NCI-H510A (cell line): ENCODE results near the gene NQO2.

Source experiments
- DNase-seq: peaks from one replicate; lab custom pipeline; 2025; lab: John Stamatoyannopoulos, UW

The NQO2 gene, protein sequence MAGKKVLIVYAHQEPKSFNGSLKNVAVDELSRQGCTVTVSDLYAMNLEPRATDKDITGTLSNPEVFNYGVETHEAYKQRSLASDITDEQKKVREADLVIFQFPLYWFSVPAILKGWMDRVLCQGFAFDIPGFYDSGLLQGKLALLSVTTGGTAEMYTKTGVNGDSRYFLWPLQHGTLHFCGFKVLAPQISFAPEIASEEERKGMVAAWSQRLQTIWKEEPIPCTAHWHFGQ

DNA sequence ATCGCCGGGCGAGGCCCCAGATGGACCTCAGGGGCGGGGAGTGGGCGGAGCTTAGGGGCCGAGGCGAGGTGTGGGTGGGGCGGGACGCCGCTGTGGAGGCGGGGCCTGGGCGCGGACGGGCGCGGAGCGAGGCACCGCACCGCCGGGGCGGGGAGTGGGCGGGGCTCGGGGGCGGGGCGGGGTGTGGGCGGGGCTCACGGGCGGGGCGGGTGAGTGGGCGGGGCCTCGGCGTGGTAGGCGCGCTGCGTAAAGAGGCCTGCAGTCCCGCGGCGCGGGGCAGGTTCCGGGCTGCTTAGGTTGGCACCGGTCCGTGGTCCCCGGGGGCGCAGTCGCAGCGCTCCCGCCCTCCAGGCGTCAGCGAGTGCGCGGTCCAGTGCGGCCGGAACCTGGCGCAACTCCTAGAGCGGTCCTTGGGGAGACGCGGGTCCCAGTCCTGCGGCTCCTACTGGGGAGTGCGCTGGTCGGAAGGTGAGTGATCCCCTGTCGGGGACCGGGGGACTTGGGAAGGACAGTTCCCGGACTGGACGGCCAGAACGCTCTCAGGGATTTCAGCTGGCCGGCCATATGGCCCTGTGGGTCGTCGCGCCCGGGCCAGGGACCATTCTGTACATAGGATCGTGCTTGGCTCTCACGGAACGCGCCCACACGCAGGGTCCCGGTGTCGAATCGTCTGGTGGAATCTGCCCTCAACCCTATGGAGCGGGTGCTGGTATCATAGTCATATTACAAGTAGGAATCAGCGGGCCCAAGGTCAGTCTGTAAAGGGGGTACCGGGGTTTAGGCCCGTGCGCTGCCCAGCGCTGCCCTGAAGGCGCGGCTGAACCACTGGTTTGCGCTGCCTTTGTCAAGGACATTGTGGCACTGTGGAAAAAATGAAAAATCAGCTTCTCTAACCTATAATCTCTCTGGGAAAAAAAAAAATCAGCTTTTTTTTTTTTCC is at the start of gene NQO2:
Gene NQO2, plus strand, starts transcription at position 277 of the 940 bp plus-strand sequence. CDS start 6,659 bp downstream, outside the sequence.
- DNase-seq, result peak; percentile 32

DNA sequence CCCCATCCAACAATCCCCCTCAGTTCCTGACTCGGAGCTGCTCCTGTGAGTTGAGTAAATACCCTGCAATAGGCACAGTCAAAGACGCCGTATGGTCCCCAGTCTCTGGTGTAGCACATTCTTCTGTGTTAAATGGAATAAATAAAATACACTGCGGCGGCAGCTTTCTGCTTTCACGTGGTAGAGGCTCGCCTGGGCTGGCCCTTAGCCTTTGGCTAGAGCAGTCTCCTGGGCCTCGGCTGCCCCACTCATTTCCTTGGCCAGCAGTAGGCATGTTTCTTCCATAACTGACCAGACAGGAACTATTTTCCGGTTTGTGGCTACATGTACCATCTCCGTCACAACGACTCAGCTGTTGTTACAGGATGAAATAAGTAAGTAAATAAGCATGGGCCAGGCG is 49.0 kb upstream of the NQO2 start:
- no peak for DNase-seq

DNA sequence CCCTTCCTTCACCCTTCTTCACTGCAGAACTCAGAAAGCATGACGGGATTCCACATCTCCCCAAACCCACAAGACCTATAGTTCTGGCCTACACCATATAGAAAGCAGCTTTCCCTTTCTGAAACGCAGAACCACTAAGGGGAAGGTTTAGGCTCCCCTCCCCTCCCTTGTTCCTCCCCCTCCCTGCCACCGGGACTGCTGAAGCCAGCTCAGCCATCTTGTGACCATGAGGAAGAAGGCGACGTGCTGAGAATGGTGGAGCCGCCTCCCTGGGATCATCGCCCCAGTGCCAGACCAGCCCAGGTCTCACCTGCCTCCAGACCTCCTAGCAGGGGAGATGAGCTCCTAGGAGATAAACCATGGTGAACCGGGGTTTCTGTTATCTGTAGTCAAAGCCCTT is 48.0 kb upstream of the NQO2 start:
- no peak for DNase-seq

DNA sequence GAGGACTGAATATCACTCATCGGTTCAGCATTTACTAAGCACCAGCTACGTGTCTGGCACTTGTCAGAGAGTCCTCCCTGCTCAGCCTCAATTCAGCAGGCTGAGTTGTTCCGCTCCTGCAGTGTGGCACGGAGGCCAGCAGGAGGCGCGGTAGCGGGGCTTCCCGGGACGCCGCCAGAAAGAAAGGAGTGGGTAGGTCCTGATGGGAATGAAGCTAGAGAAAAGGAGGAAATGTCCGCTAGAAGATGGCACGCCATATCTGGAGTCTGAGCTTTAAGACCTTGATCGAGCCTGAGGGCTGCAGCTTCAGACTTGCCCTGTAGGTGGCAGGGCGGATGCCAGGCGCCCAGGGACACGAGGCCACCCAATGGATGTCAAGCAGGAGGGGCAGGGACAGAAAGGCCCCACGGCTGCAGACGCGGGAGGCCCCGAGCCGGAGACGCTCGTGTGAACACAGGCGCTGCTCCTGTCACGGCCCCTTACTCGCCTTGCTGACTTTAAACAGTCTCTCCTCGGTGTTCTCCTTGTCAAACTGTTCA is 47.1 kb upstream of the NQO2 start:
- DNase-seq, result no peak

DNA sequence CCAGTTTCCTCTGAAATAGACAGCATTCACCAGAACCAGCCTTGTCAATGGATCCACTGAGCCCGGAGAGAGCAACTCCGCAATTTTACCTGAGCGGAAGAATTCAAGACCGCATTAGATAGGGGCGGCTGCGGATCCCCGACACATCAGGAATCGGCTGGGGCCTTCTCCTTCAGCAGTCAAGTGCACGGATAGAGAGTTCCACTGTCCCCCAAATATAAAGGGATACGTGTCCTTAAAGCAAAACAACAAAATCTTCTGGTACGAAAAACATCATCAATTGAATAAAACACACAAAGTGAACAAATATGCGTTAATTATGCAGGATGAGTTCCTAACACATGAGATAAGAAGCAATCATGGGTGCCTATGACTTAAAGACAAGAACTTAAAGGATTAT is 46.6 kb upstream of the NQO2 start:
- no peak for DNase-seq

DNA sequence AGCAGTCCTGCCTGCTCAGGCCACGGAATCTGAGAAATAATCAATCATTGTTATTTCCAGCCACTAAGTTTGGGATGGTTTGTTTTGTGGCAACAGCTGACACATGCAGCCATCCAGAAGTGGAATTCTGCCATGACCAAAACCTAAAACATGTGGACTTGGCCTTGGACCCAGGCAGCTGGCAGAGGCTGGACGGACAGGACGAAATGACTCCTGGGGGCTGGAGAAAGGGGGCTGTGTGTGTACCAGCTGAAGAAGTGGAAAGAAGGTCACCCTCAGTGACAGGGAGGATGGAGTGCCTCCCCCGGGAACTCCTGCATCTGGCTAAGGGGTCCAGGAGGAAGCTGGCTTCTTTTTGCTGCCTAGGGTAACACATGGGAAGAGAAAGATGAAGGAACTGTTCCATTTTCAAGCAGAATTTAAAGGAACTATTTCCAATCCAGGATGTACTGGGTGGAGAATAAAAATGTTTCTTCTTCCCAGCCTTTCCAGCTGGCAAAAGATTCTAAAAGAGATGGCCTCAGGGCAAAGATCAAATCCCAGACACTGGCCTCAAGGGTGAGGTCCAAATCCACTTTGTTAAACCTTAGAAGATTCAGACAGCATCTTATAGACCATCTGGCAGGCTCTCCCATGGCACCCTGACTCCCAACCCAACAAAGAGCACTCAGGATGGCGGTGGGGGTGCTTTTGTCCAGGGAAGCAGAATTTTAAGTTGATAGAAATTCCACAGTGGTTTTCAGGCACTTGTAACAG is 42.6 kb upstream of the NQO2 start:
- DNase-seq, result no peak

DNA sequence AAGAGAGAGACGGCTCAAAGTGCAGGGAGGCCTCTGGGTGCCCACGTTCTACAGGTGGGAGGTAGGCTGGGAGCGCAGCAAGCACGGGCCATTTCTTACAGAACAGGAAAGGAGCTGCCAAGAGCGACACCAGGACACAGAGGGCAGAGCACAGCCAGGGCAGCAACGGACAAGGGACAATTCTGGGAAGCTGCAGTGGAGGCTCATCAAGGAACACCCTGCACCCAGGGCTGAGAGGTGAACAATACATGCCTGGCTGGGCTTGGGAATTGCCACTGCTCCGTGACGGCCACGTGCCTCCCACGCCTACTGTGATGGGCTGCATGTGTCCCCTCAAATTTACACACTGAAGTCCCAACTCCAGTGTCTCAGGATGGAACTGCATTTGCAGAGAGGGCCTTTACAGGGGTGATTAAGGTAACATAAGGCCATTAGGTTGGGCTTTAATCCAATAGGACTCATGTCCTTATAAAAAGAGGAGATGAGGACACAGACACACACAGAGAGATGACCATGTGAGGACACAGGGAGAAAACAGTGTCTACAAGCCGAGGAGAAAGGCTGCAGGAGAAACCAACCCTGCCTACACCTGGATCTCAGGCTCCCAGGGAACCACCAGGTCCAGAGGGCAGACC is 41.9 kb upstream of the NQO2 start:
- no peak for DNase-seq

DNA sequence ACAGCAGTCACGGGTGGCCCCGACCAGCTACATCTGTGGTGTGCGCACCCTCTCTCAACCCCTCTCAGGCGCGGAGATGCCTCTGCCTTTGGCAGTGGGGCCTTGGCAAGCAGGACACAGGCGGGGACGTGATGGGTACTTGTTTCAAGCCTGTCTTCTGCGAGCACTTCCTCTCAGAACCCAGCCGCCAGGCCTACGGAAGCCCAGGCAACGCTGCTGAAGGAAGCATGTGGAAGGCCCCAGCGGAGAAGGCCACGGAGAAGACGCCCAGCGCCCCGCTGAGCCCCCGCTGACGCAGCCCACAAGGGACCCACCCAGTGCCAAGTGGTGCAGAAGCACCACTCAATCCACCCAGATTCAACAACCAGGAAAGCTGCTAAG is 41.4 kb upstream of the NQO2 start:
- DNase-seq, result no peak

DNA sequence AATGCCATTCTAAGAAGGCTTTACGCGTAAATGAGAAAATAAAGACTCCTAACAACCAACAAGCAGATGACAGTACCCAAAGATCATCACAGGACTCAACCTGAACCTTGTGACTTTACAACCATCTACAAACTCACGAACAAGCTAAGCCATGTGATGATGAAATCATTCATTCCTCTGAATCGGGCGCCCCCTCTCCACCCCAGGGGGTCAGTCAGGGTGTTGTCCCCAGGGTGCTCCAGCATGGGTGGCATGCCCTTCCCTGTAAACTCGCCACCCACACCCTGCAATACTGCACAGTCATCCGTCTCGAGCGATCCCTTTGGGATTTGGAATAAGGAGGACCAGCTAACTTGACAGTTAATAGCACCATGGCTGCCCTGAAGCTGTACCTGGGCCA is 40.9 kb upstream of the NQO2 start:
- no peak for DNase-seq

DNA sequence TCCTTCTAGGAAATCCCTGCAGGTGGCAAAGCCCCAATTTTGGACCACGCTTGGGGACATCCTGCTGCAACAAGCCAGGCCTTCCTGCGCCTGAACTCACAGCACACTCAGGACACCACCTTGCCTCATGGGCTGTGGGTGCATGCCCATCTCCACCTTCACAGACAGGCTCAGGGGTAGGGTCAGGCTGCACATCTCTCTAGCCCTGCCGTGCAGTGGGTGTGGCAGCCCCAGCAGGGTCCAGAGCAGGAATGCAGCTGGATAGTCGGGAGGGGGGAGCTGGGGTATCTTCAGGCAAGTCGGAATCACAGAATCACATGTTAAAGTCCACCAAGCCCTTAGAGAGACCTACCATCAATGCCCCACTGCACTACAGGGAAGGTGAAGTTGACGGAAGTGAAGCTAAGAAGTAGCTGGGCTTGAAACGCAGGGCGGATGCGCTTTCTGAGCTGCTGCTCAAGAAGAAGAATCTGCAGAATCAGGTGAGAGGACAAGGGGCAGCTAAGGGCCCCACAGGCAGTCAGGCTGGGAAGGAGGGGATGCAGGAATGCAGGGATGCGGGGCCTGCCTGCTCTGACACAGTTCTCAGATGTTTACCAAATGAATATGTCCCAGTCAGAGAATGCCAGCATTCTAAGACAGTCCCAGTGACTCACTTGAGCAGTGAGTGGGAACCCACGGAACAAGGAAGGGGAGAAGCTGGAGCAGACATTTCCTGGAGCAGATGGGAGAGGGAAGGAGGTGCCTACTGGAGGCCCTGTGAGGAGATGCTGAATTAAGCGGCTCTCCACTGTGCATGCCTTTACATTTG is 39.6 kb upstream of the NQO2 start:
- DNase-seq, result no peak

DNA sequence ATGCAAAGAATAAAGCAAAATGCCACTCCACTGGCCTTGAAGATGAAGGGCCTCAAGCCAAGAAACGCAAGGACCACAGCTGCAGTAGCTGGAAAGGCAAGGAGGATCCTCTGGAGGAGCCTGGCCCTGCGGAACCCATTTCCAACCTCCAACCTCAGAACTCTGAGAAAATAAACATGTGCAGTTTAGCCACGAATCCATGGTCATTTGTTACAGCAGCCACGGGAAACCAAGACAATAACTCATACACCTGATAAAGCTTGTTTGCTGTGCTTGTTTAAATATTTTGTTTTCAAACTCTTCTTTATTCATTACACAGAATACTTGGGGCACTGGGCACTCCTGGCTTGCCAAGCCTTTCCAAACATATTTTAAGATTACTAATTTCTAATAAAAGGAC is 38.8 kb upstream of the NQO2 start:
- DNase-seq, result no peak

DNA sequence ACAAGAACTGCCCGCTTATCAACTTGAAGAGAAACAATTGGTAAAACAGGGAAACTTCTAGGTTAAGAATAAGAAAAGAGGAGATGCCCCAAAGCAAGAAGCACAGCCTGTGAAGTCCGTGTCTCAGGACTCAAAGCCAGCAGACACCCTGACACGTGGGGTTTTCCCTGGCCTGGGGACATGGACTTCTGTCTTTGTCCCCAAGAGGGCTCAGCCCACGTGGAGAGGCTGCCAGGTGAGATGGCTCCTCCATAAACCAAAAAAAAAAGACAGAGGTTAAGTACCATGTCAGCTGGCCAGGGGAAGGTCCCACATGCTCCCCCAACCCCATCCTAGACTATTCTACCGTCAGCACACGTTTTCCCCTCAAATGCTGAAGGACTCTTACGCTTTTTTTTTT is 38.2 kb upstream of the NQO2 start:
- DNase-seq, result no peak

DNA sequence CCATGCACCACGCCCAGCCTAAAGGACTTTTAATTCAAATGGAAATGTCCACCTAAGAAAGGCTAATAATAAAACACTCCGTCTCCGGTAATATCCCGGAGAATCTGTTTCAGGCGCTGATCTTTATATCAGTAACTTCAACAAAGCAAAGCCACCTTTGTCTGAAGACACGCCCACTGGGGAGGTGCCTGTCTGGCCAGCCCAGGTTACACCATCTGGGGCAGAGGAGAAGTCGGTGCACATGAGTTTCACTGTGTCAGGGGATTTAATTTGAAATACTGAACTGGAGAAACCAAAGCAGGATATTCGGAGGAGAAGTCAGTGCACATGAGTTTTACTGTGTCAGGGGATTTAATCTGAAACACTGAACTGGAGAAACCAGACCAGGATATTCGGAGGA is 37.7 kb upstream of the NQO2 start:
- DNase-seq, result no peak

DNA sequence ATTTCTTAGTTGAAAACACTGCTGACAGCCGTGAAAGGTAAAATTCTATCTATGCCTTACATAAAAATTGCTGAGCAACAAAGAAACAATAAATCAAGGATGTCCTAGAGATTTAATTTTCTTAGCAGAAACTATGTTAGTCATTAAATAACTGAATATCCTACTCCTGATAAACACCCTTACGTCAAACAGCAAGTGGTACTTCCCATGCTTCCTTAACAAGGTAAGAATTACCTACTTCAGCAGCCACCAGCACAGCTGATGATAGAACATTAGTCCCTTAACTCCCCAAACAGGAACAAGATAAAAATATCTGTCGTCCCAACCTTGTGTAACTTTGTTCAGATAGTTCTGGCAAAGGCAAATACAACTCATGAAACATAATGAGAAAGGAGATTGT is 37.1 kb upstream of the NQO2 start:
- no peak for DNase-seq

DNA sequence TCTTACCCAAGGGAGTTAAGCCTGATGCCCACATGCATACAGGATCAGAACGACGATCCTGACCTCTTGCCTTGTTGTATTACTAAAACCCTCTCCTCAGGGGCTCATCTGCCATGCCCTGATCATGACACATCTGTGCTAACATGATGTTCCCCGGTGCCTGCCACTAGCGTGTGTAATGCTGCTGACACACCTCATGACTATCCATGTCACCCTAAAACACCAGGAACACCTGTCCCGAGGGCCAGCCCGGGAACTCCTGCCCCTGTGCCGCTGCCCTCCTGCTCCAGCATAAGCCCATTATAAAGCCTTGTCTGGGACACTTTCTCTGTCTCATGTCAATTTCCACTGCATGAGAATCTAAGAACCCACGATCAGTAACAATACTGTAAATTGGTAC is 35.9 kb upstream of the NQO2 start:
- DNase-seq, result no peak

DNA sequence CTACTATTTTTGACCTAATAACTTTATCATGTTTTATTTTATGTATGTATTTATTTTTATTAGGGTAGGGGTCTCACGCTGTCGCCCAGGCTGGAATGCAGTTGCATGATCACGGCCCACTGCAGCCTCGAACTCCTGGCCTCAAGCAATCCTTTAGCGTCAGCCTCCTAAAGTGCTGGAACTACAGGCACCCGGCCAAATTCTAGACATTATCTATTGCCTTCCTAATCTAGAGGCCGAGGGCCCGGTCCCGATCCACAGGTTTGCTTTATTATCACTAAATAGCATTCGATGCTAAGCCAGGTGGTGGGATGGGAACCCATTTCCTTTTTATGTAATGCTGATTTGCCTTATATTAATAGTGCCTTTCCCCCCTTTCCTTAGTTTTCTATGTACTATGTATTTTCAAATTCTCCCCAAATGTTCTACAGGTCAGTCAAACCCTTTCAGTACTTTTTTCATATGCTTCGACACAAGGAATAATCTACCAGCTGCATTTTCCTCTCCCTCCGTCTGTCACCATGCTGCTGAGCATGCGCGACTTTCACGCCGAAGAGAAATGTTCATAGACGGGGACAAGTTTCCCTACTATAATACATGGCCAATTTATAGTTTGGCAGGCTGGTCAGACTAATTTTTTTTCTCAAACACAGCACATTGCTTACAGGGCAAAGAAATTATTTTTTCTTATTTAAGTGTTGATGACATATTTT is 34.7 kb upstream of the NQO2 start:
- no peak for DNase-seq

DNA sequence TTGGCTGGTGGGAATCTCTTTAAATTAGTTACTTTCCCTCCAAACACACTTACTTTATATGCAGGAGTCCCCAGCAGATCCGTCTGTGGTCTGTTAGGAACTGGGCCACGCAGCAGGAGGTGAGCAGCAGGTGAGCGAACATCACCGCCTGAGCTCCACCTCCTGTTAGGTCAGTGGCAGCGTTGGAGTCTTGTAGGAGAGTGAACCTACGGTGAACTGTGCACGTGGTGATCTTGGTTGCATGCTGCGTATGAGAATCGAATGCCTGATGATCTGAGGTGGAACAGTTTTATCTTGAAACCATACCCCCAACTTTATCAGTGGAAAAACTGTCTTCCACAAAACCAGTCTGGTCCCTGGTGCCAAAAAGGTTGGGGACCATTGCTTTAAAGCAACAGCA is 33.3 kb upstream of the NQO2 start:
- DNase-seq, result no peak

DNA sequence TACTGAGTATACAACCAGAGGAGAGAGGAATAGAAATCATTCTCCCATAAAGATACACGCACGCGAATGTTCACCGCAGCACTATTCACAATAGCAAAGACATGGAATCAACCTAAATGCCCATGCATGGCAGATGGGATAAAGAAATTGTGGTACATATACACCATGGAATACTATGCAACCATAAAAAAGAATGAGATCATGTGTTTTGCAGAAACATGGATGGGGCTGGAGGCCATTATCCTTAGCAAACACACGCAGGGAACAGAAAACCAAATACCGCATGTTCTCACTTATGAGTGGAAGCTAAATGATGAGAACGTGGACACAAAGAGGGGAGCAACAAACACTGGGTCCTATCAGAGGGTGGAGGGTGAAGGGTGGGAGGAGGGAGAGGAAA is 31.8 kb upstream of the NQO2 start:
- no peak for DNase-seq

DNA sequence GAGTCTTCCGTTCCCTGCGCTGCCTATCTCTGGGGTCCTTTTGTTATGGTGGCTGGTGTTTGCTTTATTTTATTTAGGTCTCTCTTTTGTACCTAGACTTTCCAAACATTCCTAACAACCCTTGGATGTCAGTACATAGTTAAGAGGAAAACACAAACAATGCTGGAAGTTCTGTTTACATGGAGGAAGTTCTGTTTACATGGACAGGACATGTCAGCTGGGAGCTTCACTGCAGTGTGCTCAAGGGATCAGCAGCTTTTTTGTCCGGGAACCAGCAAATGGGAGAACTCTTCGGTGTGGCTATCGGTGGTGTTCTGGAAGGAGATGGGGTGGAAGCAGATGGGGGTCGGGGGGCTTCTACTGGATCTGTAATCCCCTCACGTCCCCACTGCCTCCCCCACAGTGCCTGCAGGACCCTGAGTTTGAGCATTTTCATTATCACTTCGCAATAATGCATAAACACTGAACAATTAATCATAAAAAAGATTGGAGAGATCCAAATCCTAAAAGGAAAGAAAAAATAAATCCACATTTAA is 31.0 kb upstream of the NQO2 start:
- no peak for DNase-seq

DNA sequence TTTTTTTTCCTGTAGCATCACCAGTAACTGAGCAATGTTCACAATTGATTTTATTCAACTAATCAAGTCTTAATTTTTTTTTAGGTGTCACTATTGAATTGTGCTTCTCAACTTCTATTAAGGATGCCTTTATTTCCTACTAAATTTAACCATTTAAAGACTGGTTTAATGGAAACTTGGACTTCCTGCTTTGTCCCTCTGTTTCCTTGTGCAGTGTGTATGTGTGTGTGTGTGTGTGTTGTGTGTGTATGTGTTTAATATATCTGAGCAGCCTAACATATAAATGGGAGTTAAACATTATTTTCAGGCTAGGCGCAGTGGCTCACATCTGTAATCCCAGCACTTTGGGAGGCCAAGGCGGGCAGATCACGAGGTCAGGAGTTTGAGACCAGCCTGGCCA is 30.1 kb upstream of the NQO2 start:
- no peak for DNase-seq
